ENCODE data around the gene C14orf93. TPM values are rescaled to one million over a fixed set of nuclear protein-coding genes. Genes with fewer than 3 reads are reported as not detected.

C14orf93 gene
- total RNA-seq, 1 experiment from 2014 or later: 8.2 TPM

DNA sequence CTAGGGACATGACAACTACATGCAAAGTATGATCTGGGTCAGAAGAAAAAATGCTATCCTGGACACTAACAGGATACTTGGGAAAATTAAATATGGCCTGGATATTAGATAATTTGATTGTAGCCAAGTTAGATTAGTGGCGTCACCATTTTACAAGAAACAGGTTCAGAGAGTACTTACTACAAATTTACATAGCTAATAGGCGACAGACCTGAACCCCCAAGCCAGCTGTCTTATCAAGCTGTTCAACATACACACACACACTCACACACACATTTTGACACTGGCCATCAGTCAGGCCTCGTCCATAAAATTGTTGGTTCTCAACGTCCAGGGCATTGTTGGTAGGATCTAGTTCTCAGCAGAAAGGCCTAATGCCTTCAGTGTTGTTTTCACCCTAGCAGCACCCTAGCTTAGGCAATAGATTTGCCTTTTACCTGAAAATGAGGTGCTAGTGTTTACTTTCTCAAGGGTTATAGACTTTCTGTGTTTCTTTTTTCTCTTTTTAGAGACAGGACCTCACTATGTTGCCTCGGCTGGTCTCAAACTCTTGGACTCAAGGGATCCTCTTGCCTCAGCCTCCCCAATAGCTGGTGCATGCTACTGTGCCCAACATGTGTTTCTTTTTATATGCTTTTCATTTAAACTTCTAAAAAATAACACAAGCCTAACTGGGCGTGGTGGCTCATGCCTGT is 3.3 kb upstream of the C14orf93 start:
- TF ChIP-seq, protein P1, sequence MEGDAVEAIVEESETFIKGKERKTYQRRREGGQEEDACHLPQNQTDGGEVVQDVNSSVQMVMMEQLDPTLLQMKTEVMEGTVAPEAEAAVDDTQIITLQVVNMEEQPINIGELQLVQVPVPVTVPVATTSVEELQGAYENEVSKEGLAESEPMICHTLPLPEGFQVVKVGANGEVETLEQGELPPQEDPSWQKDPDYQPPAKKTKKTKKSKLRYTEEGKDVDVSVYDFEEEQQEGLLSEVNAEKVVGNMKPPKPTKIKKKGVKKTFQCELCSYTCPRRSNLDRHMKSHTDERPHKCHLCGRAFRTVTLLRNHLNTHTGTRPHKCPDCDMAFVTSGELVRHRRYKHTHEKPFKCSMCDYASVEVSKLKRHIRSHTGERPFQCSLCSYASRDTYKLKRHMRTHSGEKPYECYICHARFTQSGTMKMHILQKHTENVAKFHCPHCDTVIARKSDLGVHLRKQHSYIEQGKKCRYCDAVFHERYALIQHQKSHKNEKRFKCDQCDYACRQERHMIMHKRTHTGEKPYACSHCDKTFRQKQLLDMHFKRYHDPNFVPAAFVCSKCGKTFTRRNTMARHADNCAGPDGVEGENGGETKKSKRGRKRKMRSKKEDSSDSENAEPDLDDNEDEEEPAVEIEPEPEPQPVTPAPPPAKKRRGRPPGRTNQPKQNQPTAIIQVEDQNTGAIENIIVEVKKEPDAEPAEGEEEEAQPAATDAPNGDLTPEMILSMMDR (conservative IDR thresholded peaks at IDR 0.05): no peak
- Histone ChIP-seq H3K56ac (ENCODE audit: insufficient read length, low read depth, low read length) (no peak overlapping the region), H3K23ac (ENCODE audit: insufficient read length, low read depth, low read length) (no peak overlapping the region), H2BK15ac (ENCODE audit: low read depth, low read length) (no peak overlapping the region), H2AK5ac (ENCODE audit: insufficient read length, low read length) (no peak overlapping the region), H4K5ac (ENCODE audit: insufficient read length, low read depth, low read length) (no peak overlapping the region), H3K27me3 (ENCODE audit: insufficient read depth, low read length) (no peaks in the 10 kb centered on the region), H4K8ac (replicated peaks; ENCODE audit: insufficient read length, low read depth, low read length) (no peak overlapping the region), H3T11ph (ENCODE audit: low read length) (no peak overlapping the region), H3K9ac (ENCODE audit: extremely low read depth, insufficient read length, low read length) (no peak overlapping the region), H3K27ac (ENCODE audit: insufficient read length, low read depth, low read length) (no peak overlapping the region), H4K91ac (ENCODE audit: insufficient read length, low read depth, low read length) (no peak overlapping the region), H4K20me1 (ENCODE audit: control insufficient read depth, insufficient read depth, insufficient read length) (no peaks in the 10 kb centered on the region), H3K4me1 (ENCODE audit: insufficient read depth, low read length) (no peaks in the 10 kb centered on the region), H3K4ac (ENCODE audit: low read depth, low read length) (no peak overlapping the region), H3K9me3 (ENCODE audit: control insufficient read depth, low read depth, low read length) (no peaks in the 10 kb centered on the region), H3K79me1 (ENCODE audit: insufficient read depth, low read depth, low read length, poor library complexity, severe bottlenecking) (no peaks in the 10 kb centered on the region), H3K23me2 (ENCODE audit: insufficient read length, low read depth, low read length, poor library complexity, severe bottlenecking) (no peaks in the 10 kb centered on the region), H3K14ac (ENCODE audit: insufficient read depth, low read length) (no peak overlapping the region), H2BK120ac (ENCODE audit: low read depth, low read length, poor library complexity, severe bottlenecking) (no peak overlapping the region), H2BK20ac (ENCODE audit: low read depth, low read length, poor library complexity, severe bottlenecking) (no peak overlapping the region), H2AFZ (ENCODE audit: low read length) (no peak overlapping the region), H3K79me2 (ENCODE audit: insufficient read depth, low read length) (no peaks in the 10 kb centered on the region), H2BK5ac (ENCODE audit: insufficient read length, low read length) (no peak overlapping the region), H3K18ac (ENCODE audit: insufficient read length, low read depth, low read length) (no peak overlapping the region), H3K4me2 (ENCODE audit: insufficient read depth, insufficient read length, low read length) (no peak overlapping the region), H2BK12ac (ENCODE audit: insufficient read length, low read depth, low read length) (no peak overlapping the region)
- Mint-ChIP-seq H3K27ac (no peak overlapping the region), H3K4me3 (no peak overlapping the region), H3K36me3 (ENCODE audit: insufficient read depth in 1 of 3, low read depth in 3 of 3) (peaks cover 0 to 9% (median 4%) of the 10 kb centered on the region in 3 experiments; a peak in 3 of 7 replicates), H3K4me1 (peaks cover 6 to 17% of the 10 kb centered on the region in 2 experiments), H3K9me3 (peaks cover 0 to 6% of the 10 kb centered on the region in 2 experiments; a peak in 2 of 5 replicates), H3K27me3 (ENCODE audit: low read depth) (no peaks in the 10 kb centered on the region)
- WGBS (ENCODE audit: extremely low coverage, insufficient read length, low lambda C conversion rate): no CpG with 5 or more reads among the region's 6 CpGs
- DNase-seq: no peak

All from H9 (cell line).